ENCODE data around the gene C10orf143. TPM values are rescaled to one million over a fixed set of nuclear protein-coding genes. Genes with fewer than 3 reads are reported as not detected.

The C10orf143 gene
- total RNA-seq, 4 donors from 2014 or later = 1.5 to 8.6 (median 3.7) TPM

DNA sequence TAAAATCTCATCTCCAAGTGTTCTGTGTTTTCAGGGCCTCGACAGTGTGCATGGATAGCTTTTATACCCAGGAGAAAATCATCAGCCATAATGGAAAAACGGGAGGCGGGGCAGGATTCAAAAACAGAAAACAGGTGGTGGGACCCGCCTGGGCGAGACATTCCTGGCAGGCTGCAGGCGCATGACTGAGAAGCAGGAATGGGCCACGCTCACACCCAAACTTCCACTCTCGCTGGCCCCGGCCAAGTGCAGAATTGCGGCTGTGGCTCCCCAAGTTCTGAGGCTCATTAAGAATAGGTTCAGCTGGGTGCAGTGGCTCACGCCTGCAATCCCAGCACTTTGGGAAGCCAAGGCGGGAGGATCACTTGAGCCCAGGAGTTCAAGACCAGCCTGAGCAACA, 60.6 kb downstream of the C10orf143 start:
- WGBS, 2 donors = 73 to 80% methylated on average over 12 of the region's 12 CpGs
- TF ChIP-seq POLR2A (IDR thresholded peaks at IDR 0.05) (no peak), CTCF (IDR thresholded peaks at IDR 0.05) (no peak), EP300 (IDR thresholded peaks at IDR 0.05) (no peak)
- DNase-seq (ENCODE audit: low spot score in 2 of 2) = no peak
- Histone ChIP-seq H3K4me1 (no peaks in the 10 kb centered on the region), H3K36me3 (no peaks in the 10 kb centered on the region), H3K27ac (no peak overlapping the region), H3K9me3 (peaks cover 0 to 17% (median 2%) of the 10 kb centered on the region in 4 donors), H3K4me3 (no peak overlapping the region), H3K27me3 (no peaks in the 10 kb centered on the region)

GRCh38 chr10:130049244-130049643, 61.4 kb downstream of the C10orf143 start:
- Histone ChIP-seq H3K9me3 (peaks cover 0 to 9% (median 0%) of the 10 kb centered on the region in 4 donors), H3K27me3 (no peaks in the 10 kb centered on the region), H3K36me3 (no peaks in the 10 kb centered on the region), H3K4me3 (no peak overlapping the region), H3K4me1 (no peaks in the 10 kb centered on the region), H3K27ac (no peak overlapping the region)
- 83 to 89% methylated on average over 12 of the region's 12 CpGs for WGBS, 2 donors
- no peak for DNase-seq (ENCODE audit: low spot score in 2 of 2)
- TF ChIP-seq POLR2A (IDR thresholded peaks at IDR 0.05) (no peak), CTCF (IDR thresholded peaks at IDR 0.05) (no peak), EP300 (IDR thresholded peaks at IDR 0.05) (no peak)

GRCh38 chr10:130048081-130048480, 62.5 kb downstream of the C10orf143 start:
- no peak for DNase-seq (ENCODE audit: low spot score in 2 of 2)
- Histone ChIP-seq H3K36me3 (no peaks in the 10 kb centered on the region), H3K9me3 (peaks cover 0 to 6% (median 0%) of the 10 kb centered on the region in 4 donors), H3K4me1 (no peaks in the 10 kb centered on the region), H3K27me3 (no peaks in the 10 kb centered on the region), H3K27ac (no peak overlapping the region), H3K4me3 (no peak overlapping the region)
- TF ChIP-seq POLR2A (IDR thresholded peaks at IDR 0.05) = no peak
- TF ChIP-seq CTCF (IDR thresholded peaks at IDR 0.05) = no peak
- TF ChIP-seq EP300 (IDR thresholded peaks at IDR 0.05) = no peak
- WGBS, 2 donors = 63 to 69% methylated on average over 3 of the region's 3 CpGs

DNA sequence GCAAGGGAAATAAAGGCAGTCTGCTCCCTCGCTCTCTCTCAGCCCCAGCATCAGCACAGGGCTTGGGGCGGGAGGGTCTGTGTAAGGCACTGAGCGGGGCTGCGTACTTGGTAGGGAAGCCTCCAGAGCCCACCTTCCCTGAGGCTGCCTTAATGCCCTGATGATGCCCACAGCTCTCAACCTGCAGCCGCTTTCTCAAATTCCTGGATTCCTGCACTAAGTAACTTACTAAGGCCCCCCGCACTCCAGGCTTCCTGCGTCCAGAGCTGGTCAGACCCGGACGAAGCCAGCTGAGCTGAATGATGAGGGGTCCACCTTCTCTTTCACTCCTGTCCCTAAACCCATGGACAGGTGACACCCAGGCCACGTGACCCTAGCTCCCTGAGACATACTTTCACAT, 63.3 kb downstream of the C10orf143 start:
- Histone ChIP-seq H3K9me3 (peaks cover 0 to 6% (median 0%) of the 10 kb centered on the region in 4 donors), H3K27ac (no peak overlapping the region), H3K4me3 (no peak overlapping the region), H3K4me1 (no peaks in the 10 kb centered on the region), H3K27me3 (no peaks in the 10 kb centered on the region), H3K36me3 (no peaks in the 10 kb centered on the region)
- no peak for DNase-seq (ENCODE audit: low spot score in 2 of 2)
- 77 to 79% methylated on average over 10 of the region's 10 CpGs for WGBS, 2 donors
- TF ChIP-seq EP300 (IDR thresholded peaks at IDR 0.05) = no peak
- TF ChIP-seq CTCF (IDR thresholded peaks at IDR 0.05) = no peak
- TF ChIP-seq POLR2A (IDR thresholded peaks at IDR 0.05) = no peak

DNA sequence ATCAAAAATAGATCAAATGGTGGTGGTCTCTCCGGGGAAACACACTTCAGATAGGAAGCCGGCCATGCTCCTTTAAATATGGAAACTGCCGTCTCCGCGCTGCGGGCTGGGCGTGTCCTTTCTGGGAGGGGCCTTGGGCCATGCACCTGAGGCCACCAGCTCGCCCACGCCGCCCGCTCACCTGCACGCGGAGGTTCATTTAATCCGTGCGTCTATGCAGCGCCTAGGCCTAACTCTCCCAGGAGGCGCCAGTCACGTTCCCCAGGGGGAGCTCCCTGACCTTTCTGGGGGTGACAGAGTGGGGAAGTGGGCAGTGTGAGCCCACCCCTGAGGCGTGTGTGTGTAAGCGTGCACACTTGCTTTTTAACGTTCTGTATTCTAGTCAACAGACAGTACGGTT, 64.0 kb downstream of the C10orf143 start:
- DNase-seq (ENCODE audit: low spot score in 2 of 2) = no peak
- TF ChIP-seq EP300 (IDR thresholded peaks at IDR 0.05) = no peak
- no peak for TF ChIP-seq POLR2A (IDR thresholded peaks at IDR 0.05)
- no peak for TF ChIP-seq CTCF (IDR thresholded peaks at IDR 0.05)

More for the DNA sequence above, 64.0 kb downstream of the C10orf143 start:
- Histone ChIP-seq H3K27ac (no peak overlapping the region), H3K36me3 (no peaks in the 10 kb centered on the region), H3K27me3 (no peaks in the 10 kb centered on the region), H3K4me1 (no peaks in the 10 kb centered on the region), H3K9me3 (peaks cover 0 to 6% (median 0%) of the 10 kb centered on the region in 4 donors), H3K4me3 (no peak overlapping the region)
- 79 to 84% methylated on average over 22 of the region's 22 CpGs for WGBS, 2 donors

All from tibial nerve (tissue), 4 donors.